IMR-90 (cell line): ENCODE data around the gene HMG20A. TPM values are rescaled to one million over a fixed set of nuclear protein-coding genes. Genes with fewer than 3 reads are reported as not detected.

Experiments used
- ATAC-seq: fragments of 200-7000 bp; cut with Tn5 transposase; 2 replicates; pipeline ENCODE4 v1.9.1; 2020; ENCODE audit warnings: low read depth, mild to moderate bottlenecking, moderate library complexity
- BruUV-seq: library from RNA; stranded (reverse); fragments of 400-500 nt; replicated peaks from 2 replicates; lab custom pipeline; 2021; lab: Mats Ljungman, UMichigan
- CTCF ChIA-PET: fragments of 300-600 bp; formaldehyde crosslinking; extraction: SDS; loops from one replicate; lab custom pipeline; 2021; ENCODE audit warnings: antibody characterized with exemption; lab: Yijun Ruan, JAX
- POLR2A ChIA-PET: fragments of 300-600 bp; sonication (Branson Sonifier 250); formaldehyde crosslinking; loops from one replicate; lab custom pipeline; 2022; ENCODE audit warnings: antibody characterized with exemption; ENCODE audit not compliant: unreplicated experiment; lab: Charles Lee
- DNase-seq: peaks from one replicate; pipeline ENCODE4 v3.0.0; 2013
- H2AFZ ChIP-seq: replicated peaks from 2 replicates; pipeline ENCODE3; 2013; ENCODE audit warnings: low read length, mild to moderate bottlenecking; ENCODE audit not compliant: poor library complexity
- H2AK5ac ChIP-seq: 2 replicates; pipeline ENCODE4 v1.6.1; 2013; ENCODE audit warnings: low read depth, low read length, inconsistent platforms
- H2AK9ac ChIP-seq: replicated peaks from 2 replicates; pipeline ENCODE3; 2013; ENCODE audit warnings: mild to moderate bottlenecking, low read depth, low read length, moderate library complexity; ENCODE audit not compliant: poor library complexity
- H2BK120ac ChIP-seq: 2 replicates; pipeline ENCODE4 v1.6.1; 2013; ENCODE audit warnings: low read depth, low read length, inconsistent platforms
- H2BK15ac ChIP-seq: 3 replicates; pipeline ENCODE4 v1.6.1; 2013; ENCODE audit warnings: low read depth, low read length, inconsistent platforms
- H2BK20ac ChIP-seq: 2 replicates; pipeline ENCODE4 v1.6.1; 2013; ENCODE audit warnings: low read depth, mild to moderate bottlenecking, inconsistent platforms, low read length, moderate library complexity
- H2BK5ac ChIP-seq: 2 replicates; pipeline ENCODE4 v1.6.1; 2013; ENCODE audit warnings: mild to moderate bottlenecking, low read depth, low read length, inconsistent platforms; ENCODE audit not compliant: poor library complexity, severe bottlenecking
- H3K14ac ChIP-seq: replicated peaks from 2 replicates; pipeline ENCODE4 v1.6.1; 2013; ENCODE audit warnings: low read depth, low read length, inconsistent platforms
- H3K18ac ChIP-seq: 2 replicates; pipeline ENCODE4 v1.6.1; 2013; ENCODE audit warnings: low read depth, low read length, control low read depth
- H3K23ac ChIP-seq: 2 replicates; pipeline ENCODE4 v1.6.1; 2013; ENCODE audit warnings: low read depth, low read length, inconsistent platforms
- H3K27ac ChIP-seq: 2 replicates; pipeline ENCODE4 v1.5.1; 2013; ENCODE audit warnings: mild to moderate bottlenecking, control low read depth, low read length; ENCODE audit not compliant: insufficient read depth
- H3K27me3 ChIP-seq: 2 replicates; pipeline ENCODE4 v1.6.1; 2013; ENCODE audit warnings: low read length; ENCODE audit not compliant: control insufficient read depth, insufficient read depth
- H3K36me3 ChIP-seq: 2 replicates; pipeline ENCODE4 v1.6.1; 2013; ENCODE audit warnings: low read length, mixed read lengths; ENCODE audit not compliant: control insufficient read depth, insufficient read depth
- H3K4ac ChIP-seq: 2 replicates; pipeline ENCODE4 v1.6.1; 2013; ENCODE audit warnings: low read depth, low read length, inconsistent platforms
- H3K4me1 ChIP-seq: 2 replicates; pipeline ENCODE4 v1.6.1; 2013; ENCODE audit warnings: low read length, mixed read lengths; ENCODE audit not compliant: control insufficient read depth, insufficient read depth
- H3K4me2 ChIP-seq: 2 replicates; pipeline ENCODE4 v1.6.1; 2013; ENCODE audit warnings: low read depth, mild to moderate bottlenecking, control low read depth, low read length, moderate library complexity
- H3K4me3 ChIP-seq: 2 replicates; pipeline ENCODE4 v1.5.1; 2013; ENCODE audit warnings: low read depth, mild to moderate bottlenecking, control low read depth, low read length, moderate library complexity; ENCODE audit not compliant: insufficient read depth
- H3K56ac ChIP-seq: 2 replicates; pipeline ENCODE4 v1.6.1; 2013; ENCODE audit warnings: low read length, inconsistent platforms; ENCODE audit not compliant: insufficient read depth; ENCODE audit errors: extremely low read depth
- H3K79me1 ChIP-seq, 2 experiments: 2 replicates each; pipeline ENCODE4 v1.6.1; 2013; ENCODE audit warnings: low read length in 2 of 2, inconsistent platforms in 1 of 2, low read depth in 1 of 2
- H3K9ac ChIP-seq: 2 replicates; pipeline ENCODE4 v1.6.1; 2013; ENCODE audit warnings: low read depth, low read length, control low read depth
- H3K9me1 ChIP-seq: 2 replicates; pipeline ENCODE4 v1.6.1; 2013; ENCODE audit warnings: low read length, inconsistent platforms; ENCODE audit not compliant: insufficient read depth
- H3K9me3 ChIP-seq: 2 replicates; pipeline ENCODE4 v1.6.1; 2013; ENCODE audit warnings: low read length; ENCODE audit not compliant: control insufficient read depth, insufficient read depth
- H4K20me1 ChIP-seq: 2 replicates; pipeline ENCODE4 v1.6.1; 2013; ENCODE audit warnings: low read length, inconsistent platforms; ENCODE audit not compliant: insufficient read depth
- H4K5ac ChIP-seq: 2 replicates; pipeline ENCODE4 v1.6.1; 2013; ENCODE audit warnings: mild to moderate bottlenecking, low read depth, low read length, control low read depth
- H4K8ac ChIP-seq, 2 experiments: 2 replicates each; pipeline ENCODE4 v1.6.1; 2013; ENCODE audit warnings: low read depth in 2 of 2, low read length in 2 of 2, control low read depth in 1 of 2, inconsistent platforms in 1 of 2
- H4K91ac ChIP-seq: 2 replicates; pipeline ENCODE4 v1.6.1; 2013; ENCODE audit warnings: low read depth, low read length, inconsistent platforms; ENCODE audit not compliant: insufficient read depth
- CEBPB ChIP-seq: IDR thresholded peaks from 2 replicates; pipeline ENCODE4 v1.6.1; 2012; ENCODE audit warnings: low read depth, low read length, improper control_type of control experiment
- CTCF ChIP-seq: conservative IDR thresholded peaks from 2 replicates; pipeline ENCODE4 v1.5.1; 2012; ENCODE audit warnings: mild to moderate bottlenecking, low read depth, low read length, improper control_type of control experiment
- MAFK ChIP-seq: IDR thresholded peaks from 2 replicates; pipeline ENCODE4 v1.6.1; 2012; ENCODE audit warnings: low read depth, low read length, improper control_type of control experiment
- MXI1 ChIP-seq: IDR thresholded peaks from 2 replicates; pipeline ENCODE4 v1.6.1; 2012; ENCODE audit warnings: low read depth, mild to moderate bottlenecking, low read length, moderate library complexity, borderline replicate concordance
- NFE2L2 ChIP-seq: fragments of 150-350 bp; IDR thresholded peaks from 2 replicates; pipeline ENCODE4 v1.6.1; 2016; ENCODE audit warnings: low read depth, mild to moderate bottlenecking, low read length
- POLR2A ChIP-seq: IDR thresholded peaks from 2 replicates; pipeline ENCODE4 v1.6.1; 2012; ENCODE audit warnings: mild to moderate bottlenecking, low read depth, low read length
- RAD21 ChIP-seq: IDR thresholded peaks from 2 replicates; pipeline ENCODE4 v1.6.1; 2012; ENCODE audit warnings: low read length, improper control_type of control experiment
- RCOR1 ChIP-seq: IDR thresholded peaks from 2 replicates; pipeline ENCODE4 v1.6.1; 2012; ENCODE audit warnings: mild to moderate bottlenecking, low read length, improper control_type of control experiment; ENCODE audit not compliant: insufficient replicate concordance
- SMC3 ChIP-seq: fragments of 150-350 bp; IDR thresholded peaks from 2 replicates; pipeline ENCODE4 v1.6.1; 2016; ENCODE audit warnings: low read depth, mild to moderate bottlenecking, antibody characterized with exemption, low read length, moderate library complexity
- USF2 ChIP-seq: fragments of 150-350 bp; IDR thresholded peaks from 2 replicates; pipeline ENCODE4 v1.6.1; 2017; ENCODE audit warnings: mild to moderate bottlenecking, antibody characterized with exemption, low read length, low read depth
- WGBS, 2 experiments: methylation state at CpG; one replicate each; pipeline versions ENCODE4 v1.1.5 to v1.1.7; 2013; ENCODE audit warnings: missing lambda C conversion rate in 2 of 2; ENCODE audit not compliant: insufficient read length in 1 of 2; ENCODE audit errors: extremely low coverage in 2 of 2; 5-methylcytosine and 5-hydroxymethylcytosine counted together
- dilution Hi-C: fragments of 300-500 bp; cut with HindIII; formaldehyde crosslinking; loops from one replicate; pipeline ENCODE4 v1.14.3; 2018; ENCODE audit warnings: low sequenced_read_pairs; ENCODE audit not compliant: unreplicated experiment
- in situ Hi-C: fragments of 300-500 bp; cut with MboI; formaldehyde crosslinking; loops from 3 replicates; pipeline ENCODE4 v1.14.3; 2019; ENCODE audit warnings: low sequenced_read_pairs, inconsistent platforms, mixed read lengths
- intact Hi-C: fragments of 100-400 bp; cut with micrococcal nuclease; formaldehyde crosslinking; loops from 2 replicates; pipeline ENCODE4 v1.10.0; 2022
- polyA plus RNA-seq, 3 experiments: library from polyadenylated mRNA; depleted of rRNA; stranded (reverse); fragments of >200 nt; gene quantifications; 2 replicates each; pipeline ENCODE4 v1.2.3, GENCODE V29; 2012; ENCODE audit warnings: low replicate concordance in 1 of 3
- total RNA-seq: library from RNA; depleted of rRNA; stranded (reverse); fragments of >200 nt; gene quantifications from 2 replicates; pipeline ENCODE4 v1.2.3, GENCODE V29; 2012

The HMG20A gene
- total and polyA plus RNA-seq, 2 of the 4 experiments (the other 2 are of a cell fraction), result 22.3 to 25.3 TPM

- Histone ChIP-seq H3K27ac (no peak overlapping the region), H3K36me3 (no peaks in the 10 kb centered on the region), H4K8ac (no peak overlapping the region), H3K18ac (no peak overlapping the region), H2BK5ac (no peak overlapping the region), H3K14ac (no peak overlapping the region), H2AK5ac (no peak overlapping the region), H3K27me3 (no peaks in the 10 kb centered on the region), H3K23ac (no peak overlapping the region), H3K79me1 (peaks cover 7 to 36% of the 10 kb centered on the region in 2 experiments; a peak in 3 of 4 replicates), H2BK20ac (no peak overlapping the region), H2AK9ac (no peak overlapping the region), H3K56ac (no peak overlapping the region), H4K5ac (no peak overlapping the region), H3K9me3 (no peaks in the 10 kb centered on the region), H3K9ac (no peak overlapping the region), H4K91ac (no peak overlapping the region), H3K9me1 (no peaks in the 10 kb centered on the region), H3K4me1 (no peaks in the 10 kb centered on the region), H2AFZ (no peak overlapping the region), H3K4ac (no peak overlapping the region), H3K4me2 (no peak overlapping the region), H4K20me1 (peaks cover 18% of the 10 kb centered on the region), H2BK120ac (no peak overlapping the region), H3K4me3 (no peak overlapping the region), H2BK15ac (no peak overlapping the region)
- POLR2A ChIA-PET, result no interaction called here
- intact Hi-C loops (no loop called here), dilution Hi-C loops (no loop called here), in situ Hi-C loops (no loop called here)
- CTCF ChIA-PET, result no interaction called here
- DNase-seq (no peak), ATAC-seq (no peak)
- TF ChIP-seq MAFK (no peak), POLR2A (no peak), NFE2L2 (no peak), RAD21 (no peak), CEBPB (no peak), USF2 (no peak), RCOR1 (no peak), MXI1 (no peak), SMC3 (no peak), CTCF (no peak)
- WGBS, 2 experiments, result no CpG with 5 or more reads among the region's 2 CpGs
- BruUV-seq, result no TSS peak
Observed at GRCh38 chr15:77430652-77431051, 10.0 kb downstream of the HMG20A start.
